HG03442 (cell line): Measurements from ENCODE around the gene MARCKSL1.

ENCODE experiments used
- ATAC-seq: cut with Tn5 transposase; IDR thresholded peaks from one replicate; pipeline ENCODE4 v1.9.1; 2021; ENCODE audit warnings: mild to moderate bottlenecking, moderate library complexity; ENCODE audit not compliant: unreplicated experiment

Gene MARCKSL1

GRCh38 chr1:32353431-32353830 lies 17.4 kb upstream of the MARCKSL1 start:
- ATAC-seq: no peak

GRCh38 chr1:32352831-32353383 lies 16.9 kb upstream of the MARCKSL1 start:
- no peak for ATAC-seq

GRCh38 chr1:32352239-32352745 lies 16.3 kb upstream of the MARCKSL1 start:
- ATAC-seq: no peak

GRCh38 chr1:32351399-32352238 lies 15.6 kb upstream of the MARCKSL1 start:
- peak; percentile 85 for ATAC-seq

- ATAC-seq: peak; percentile 34
Measured at GRCh38 chr1:32350785-32351398, 14.9 kb upstream of the MARCKSL1 start.

GRCh38 chr1:32349211-32349708 lies 13.2 kb upstream of the MARCKSL1 start:
- ATAC-seq: no peak

- no peak for ATAC-seq
Measured at GRCh38 chr1:32346532-32347157, 10.6 kb upstream of the MARCKSL1 start.

- no peak for ATAC-seq
Measured at GRCh38 chr1:32345289-32345827, 9.3 kb upstream of the MARCKSL1 start.

GRCh38 chr1:32342704-32343103 lies 6.7 kb upstream of the MARCKSL1 start:
- no peak for ATAC-seq

GRCh38 chr1:32341971-32342370 lies 5.9 kb upstream of the MARCKSL1 start:
- ATAC-seq: no peak

- no peak for ATAC-seq
Measured at GRCh38 chr1:32341186-32341757, 5.2 kb upstream of the MARCKSL1 start.

GRCh38 chr1:32339363-32339978 lies 3.4 kb upstream of the MARCKSL1 start:
- no peak for ATAC-seq

- no peak for ATAC-seq
Measured at GRCh38 chr1:32338637-32339145, 2.7 kb upstream of the MARCKSL1 start.

GRCh38 chr1:32337855-32338636 lies 2.0 kb upstream of the MARCKSL1 start:
- ATAC-seq: no peak

- no peak for ATAC-seq
Measured at GRCh38 chr1:32336963-32337675, 1.1 kb upstream of the MARCKSL1 start.

- ATAC-seq: no peak
Measured at GRCh38 chr1:32336591-32336932, 529 bp upstream of the MARCKSL1 start.

GRCh38 chr1:32335535-32335789 lies 571 bp downstream of the MARCKSL1 start:
- no peak for ATAC-seq

GRCh38 chr1:32334864-32335534 lies 1.0 kb downstream of the MARCKSL1 start:
- no peak for ATAC-seq
